GM08714 (cell line): ENCODE measurements around the gene ACP3.
A peak's percentile ranks its signal among the peaks of the same experiment; 100 is the strongest.
"Not testable (repeated sequence)": the region's sequence is repeated elsewhere in the genome, so short reads cannot be mapped to it uniquely, and the experiment has no call there.

ENCODE experiments used
- H3K4me3 ChIP-seq: fragments of 200-500 bp; sonication (Bioruptor generic); 2 replicates; pipeline ENCODE4 v1.5.1; 2014; ENCODE audit warnings: mild to moderate bottlenecking, low read length, inconsistent platforms
- ZNF274 ChIP-seq: IDR thresholded peaks from 2 replicates; pipeline ENCODE4 v1.6.1; 2012; ENCODE audit warnings: mild to moderate bottlenecking, low read depth, low read length

The ACP3 gene

GRCh38 chr3:132293251-132293650, 24.0 kb upstream of the ACP3 start:
- H3K4me3 ChIP-seq, result no peak overlapping the region
- no peak for TF ChIP-seq ZNF274

GRCh38 chr3:132294906-132295305, 22.3 kb upstream of the ACP3 start:
- no peak for TF ChIP-seq ZNF274
- H3K4me3 ChIP-seq, result no peak overlapping the region

- not testable (repeated sequence) for H3K4me3 ChIP-seq
These were observed 13.6 kb upstream of the ACP3 start for GRCh38 chr3:132303336-132304201.

GRCh38 chr3:132304351-132304750, 12.9 kb upstream of the ACP3 start:
- H3K4me3 ChIP-seq, result not testable (repeated sequence)

- H3K4me3 ChIP-seq, result not testable (repeated sequence)
These were observed 7.2 kb upstream of the ACP3 start for GRCh38 chr3:132310057-132310456.

GRCh38 chr3:132311316-132311715, 5.9 kb upstream of the ACP3 start:
- no peak overlapping the region for H3K4me3 ChIP-seq
- TF ChIP-seq ZNF274, result no peak

GRCh38 chr3:132311841-132312240, 5.4 kb upstream of the ACP3 start:
- H3K4me3 ChIP-seq, result no peak overlapping the region
- TF ChIP-seq ZNF274, result no peak

GRCh38 chr3:132315851-132316250, 1.4 kb upstream of the ACP3 start:
- no peak overlapping the region for H3K4me3 ChIP-seq
- no peak for TF ChIP-seq ZNF274

- no peak overlapping the region for H3K4me3 ChIP-seq
- no peak for TF ChIP-seq ZNF274
These were observed 1.2 kb downstream of the ACP3 start for GRCh38 chr3:132318451-132318850.

- no peak for TF ChIP-seq ZNF274
These were observed 4.1 kb downstream of the ACP3 start for GRCh38 chr3:132321304-132321703.

GRCh38 chr3:132325103-132325606, 7.9 kb downstream of the ACP3 start:
- H3K4me3 ChIP-seq, result peak overlapping the region; percentile 36; the same call in 1 of the 2 replicates
- no peak for TF ChIP-seq ZNF274

More at GRCh38 chr3:132321304-132321703, 4.1 kb downstream of the ACP3 start:
- no peak overlapping the region for H3K4me3 ChIP-seq

GRCh38 chr3:132325634-132326033, 8.4 kb downstream of the ACP3 start:
- TF ChIP-seq ZNF274, result no peak
- no peak overlapping the region; the same call in 1 of the 2 replicates for H3K4me3 ChIP-seq

- TF ChIP-seq ZNF274, result no peak
- H3K4me3 ChIP-seq, result no peak overlapping the region; the same call in 1 of the 2 replicates
These were observed 9.0 kb downstream of the ACP3 start for GRCh38 chr3:132326251-132326650.

GRCh38 chr3:132332082-132332481, 14.9 kb downstream of the ACP3 start:
- TF ChIP-seq ZNF274, result no peak
- H3K4me3 ChIP-seq, result no peak overlapping the region

- H3K4me3 ChIP-seq, result no peak overlapping the region
- TF ChIP-seq ZNF274, result no peak
These were observed 15.3 kb downstream of the ACP3 start for GRCh38 chr3:132332508-132332907.

- no peak overlapping the region for H3K4me3 ChIP-seq
- TF ChIP-seq ZNF274, result no peak
These were observed 24.5 kb downstream of the ACP3 start for GRCh38 chr3:132341746-132342145.
